ENCODE data around the gene CCDC83. TPM values are rescaled to one million over a fixed set of nuclear protein-coding genes. Genes with fewer than 3 reads are reported as not detected.

The CCDC83 gene
- total RNA-seq, 1 experiment from 2014 or later, result not detected

GRCh38 chr11:85843929-85844328 is 11.3 kb upstream of the CCDC83 start:
- Mint-ChIP-seq H3K4me3 (no peak overlapping the region), H3K4me1 (no peaks in the 10 kb centered on the region), H3K36me3 (ENCODE audit: insufficient read depth in 1 of 3, low read depth in 3 of 3) (peaks cover 3 to 11% (median 9%) of the 10 kb centered on the region in 3 experiments; a peak in 4 of 7 replicates), H3K9me3 (peaks cover 6 to 10% of the 10 kb centered on the region in 2 experiments; a peak in 4 of 5 replicates), H3K27ac (no peak overlapping the region), H3K27me3 (ENCODE audit: low read depth) (no peaks in the 10 kb centered on the region; the same call in none of the 2 replicates)
- Histone ChIP-seq H2BK20ac (ENCODE audit: low read depth, low read length, poor library complexity, severe bottlenecking) (no peak overlapping the region), H4K20me1 (ENCODE audit: control insufficient read depth, insufficient read depth, insufficient read length) (no peaks in the 10 kb centered on the region), H2AK5ac (ENCODE audit: insufficient read length, low read length) (no peak overlapping the region), H3K79me1 (ENCODE audit: insufficient read depth, low read depth, low read length, poor library complexity, severe bottlenecking) (no peaks in the 10 kb centered on the region), H2BK120ac (ENCODE audit: low read depth, low read length, poor library complexity, severe bottlenecking) (no peak overlapping the region), H3K56ac (ENCODE audit: insufficient read length, low read depth, low read length) (no peak overlapping the region), H3K27me3 (ENCODE audit: insufficient read depth, low read length) (no peaks in the 10 kb centered on the region), H3K27ac (ENCODE audit: insufficient read length, low read depth, low read length) (no peak overlapping the region), H3K23me2 (ENCODE audit: insufficient read length, low read depth, low read length, poor library complexity, severe bottlenecking) (no peaks in the 10 kb centered on the region), H2BK5ac (ENCODE audit: insufficient read length, low read length) (no peak overlapping the region), H2BK15ac (ENCODE audit: low read depth, low read length) (no peak overlapping the region), H4K8ac (replicated peaks; ENCODE audit: insufficient read length, low read depth, low read length) (no peak overlapping the region), H3K9ac (ENCODE audit: extremely low read depth, insufficient read length, low read length) (no peak overlapping the region), H2AFZ (ENCODE audit: low read length) (no peak overlapping the region), H4K91ac (ENCODE audit: insufficient read length, low read depth, low read length) (no peak overlapping the region), H3K18ac (ENCODE audit: insufficient read length, low read depth, low read length) (no peak overlapping the region), H3K9me3 (ENCODE audit: control insufficient read depth, low read depth, low read length) (no peaks in the 10 kb centered on the region), H3K14ac (ENCODE audit: insufficient read depth, low read length) (no peak overlapping the region), H3K4me1 (ENCODE audit: insufficient read depth, low read length) (no peaks in the 10 kb centered on the region), H3K4ac (ENCODE audit: low read depth, low read length) (no peak overlapping the region), H3T11ph (ENCODE audit: low read length) (no peak overlapping the region), H3K23ac (ENCODE audit: insufficient read length, low read depth, low read length) (no peak overlapping the region), H2BK12ac (ENCODE audit: insufficient read length, low read depth, low read length) (no peak overlapping the region), H4K5ac (ENCODE audit: insufficient read length, low read depth, low read length) (no peak overlapping the region), H3K4me2 (ENCODE audit: insufficient read depth, insufficient read length, low read length) (no peak overlapping the region), H3K79me2 (ENCODE audit: insufficient read depth, low read length) (no peaks in the 10 kb centered on the region)
- TF ChIP-seq, protein P1, sequence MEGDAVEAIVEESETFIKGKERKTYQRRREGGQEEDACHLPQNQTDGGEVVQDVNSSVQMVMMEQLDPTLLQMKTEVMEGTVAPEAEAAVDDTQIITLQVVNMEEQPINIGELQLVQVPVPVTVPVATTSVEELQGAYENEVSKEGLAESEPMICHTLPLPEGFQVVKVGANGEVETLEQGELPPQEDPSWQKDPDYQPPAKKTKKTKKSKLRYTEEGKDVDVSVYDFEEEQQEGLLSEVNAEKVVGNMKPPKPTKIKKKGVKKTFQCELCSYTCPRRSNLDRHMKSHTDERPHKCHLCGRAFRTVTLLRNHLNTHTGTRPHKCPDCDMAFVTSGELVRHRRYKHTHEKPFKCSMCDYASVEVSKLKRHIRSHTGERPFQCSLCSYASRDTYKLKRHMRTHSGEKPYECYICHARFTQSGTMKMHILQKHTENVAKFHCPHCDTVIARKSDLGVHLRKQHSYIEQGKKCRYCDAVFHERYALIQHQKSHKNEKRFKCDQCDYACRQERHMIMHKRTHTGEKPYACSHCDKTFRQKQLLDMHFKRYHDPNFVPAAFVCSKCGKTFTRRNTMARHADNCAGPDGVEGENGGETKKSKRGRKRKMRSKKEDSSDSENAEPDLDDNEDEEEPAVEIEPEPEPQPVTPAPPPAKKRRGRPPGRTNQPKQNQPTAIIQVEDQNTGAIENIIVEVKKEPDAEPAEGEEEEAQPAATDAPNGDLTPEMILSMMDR (conservative IDR thresholded peaks at IDR 0.05), result no peak; the same call in 2 of the 3 replicates
- DNase-seq, result no peak
- no CpG with 5 or more reads among the region's 3 CpGs for WGBS (ENCODE audit: extremely low coverage, insufficient read length, low lambda C conversion rate)

All from H9 (cell line).